Upper lobe of left lung (tissue), 6 donors: ENCODE measurements around the gene SLC38A4. TPM values are rescaled to one million over a fixed set of nuclear protein-coding genes. Genes with fewer than 3 reads are reported as not detected.

Experiments
- ATAC-seq, 2 donors: fragments of 200-7000 bp; cut with Tn5 transposase; one replicate each; pipeline ENCODE4 v1.9.1; 2022; ENCODE audit warnings: mild to moderate bottlenecking in 2 of 2, moderate library complexity in 2 of 2; ENCODE audit not compliant: low FRiP score in 2 of 2
- DNase-seq, 2 donors: peaks; one replicate each; pipeline ENCODE4 v3.0.0-alpha.2; 2019 to 2020
- H3K27ac ChIP-seq, 4 donors: fragments of 200-600 bp; sonication (generic); one replicate each; pipeline ENCODE4 v1.5.1; 2016 to 2019
- H3K27me3 ChIP-seq, 4 donors: fragments of 200-600 bp; sonication (generic); one replicate each; pipeline ENCODE4 v1.5.1; 2017 to 2019
- H3K36me3 ChIP-seq, 4 donors: fragments of 200-600 bp; sonication (generic); one replicate each; pipeline ENCODE4 v1.5.1; 2016 to 2019
- H3K4me1 ChIP-seq, 4 donors: fragments of 200-600 bp; sonication (generic); one replicate each; pipeline ENCODE4 v1.5.1; 2018 to 2019
- H3K4me3 ChIP-seq, 4 donors: fragments of 200-600 bp; sonication (generic); one replicate each; pipeline ENCODE4 v1.5.1; 2017 to 2019; ENCODE audit warnings: mild to moderate bottlenecking in 2 of 4, moderate library complexity in 1 of 4
- H3K9me3 ChIP-seq, 4 donors: fragments of 200-600 bp; sonication (generic); one replicate each; pipeline ENCODE4 v1.5.1; 2018 to 2019
- CTCF ChIP-seq, 6 experiments: fragments of 450-650 bp in 4 of 6; fragments of 200-600 bp in 2 of 6; sonication (generic) in 2 of 6; IDR thresholded peaks; one replicate each; pipeline ENCODE4 v1.5.1; 2016 to 2019; ENCODE audit warnings: antibody characterized with exemption in 6 of 6
- EP300 ChIP-seq, 4 donors: sonication (generic); formaldehyde crosslinking; IDR thresholded peaks; one replicate each; pipeline ENCODE4 v1.5.1; 2017; ENCODE audit warnings: antibody characterized with exemption in 4 of 4, control low read depth in 2 of 4
- POLR2A ChIP-seq, 4 donors: fragments of 450-650 bp; IDR thresholded peaks; one replicate each; pipeline ENCODE4 v1.5.1; 2016 to 2017; ENCODE audit warnings: antibody characterized with exemption in 4 of 4, mild to moderate bottlenecking in 2 of 4
- POLR2AphosphoS5 ChIP-seq, 2 donors: sonication (generic); formaldehyde crosslinking; IDR thresholded peaks; one replicate each; pipeline ENCODE4 v1.5.1; 2017; ENCODE audit warnings: antibody characterized with exemption in 2 of 2
- WGBS, 2 donors: methylation state at CpG; one replicate each; pipeline ENCODE4 v1.1.5; 2017 to 2018; 5-methylcytosine and 5-hydroxymethylcytosine counted together
- total RNA-seq, 6 donors: library from RNA; depleted of rRNA in 4 of 6; stranded (reverse); fragments of >200 nt in 4 of 6; gene quantifications; one replicate each; pipeline versions ENCODE4 v1.1.0 to v1.2.1, GENCODE V29; 2016 to 2021
- donor health status: DM: no; HTN: no; CAD: no; lungs with moderate emphysema.
- donor health status: DM: no; HTN: yes; CAD: no; lungs with severe emphysema.

SLC38A4 gene
- total RNA-seq, 6 donors from 2014 or later: 0.49 to 0.81 (median 0.60) TPM; not detected in 3

- H3K4me1 ChIP-seq: no peaks in the 10 kb centered on the region
- no peak overlapping the region for H3K27ac ChIP-seq
- TF ChIP-seq EP300 (IDR thresholded peaks at IDR 0.05): no peak
- ATAC-seq (no peak), DNase-seq (no peak)
- H3K9me3 ChIP-seq: no peaks in the 10 kb centered on the region
- no peak overlapping the region for H3K4me3 ChIP-seq
- no peaks in the 10 kb centered on the region for H3K36me3 ChIP-seq
- WGBS, 2 donors: 85 to 87% methylated on average over 3 of the region's 3 CpGs
- no peaks in the 10 kb centered on the region for H3K27me3 ChIP-seq
Measured at GRCh38 chr12:46785382-46785781, 40.4 kb downstream of the SLC38A4 start.

- Histone ChIP-seq H3K4me3 (no peak overlapping the region), H3K36me3 (no peaks in the 10 kb centered on the region), H3K27me3 (no peaks in the 10 kb centered on the region), H3K4me1 (no peaks in the 10 kb centered on the region), H3K27ac (no peak overlapping the region), H3K9me3 (no peaks in the 10 kb centered on the region)
- TF ChIP-seq EP300 (IDR thresholded peaks at IDR 0.05) (no peak), CTCF (IDR thresholded peaks at IDR 0.05) (no peak), POLR2A (IDR thresholded peaks at IDR 0.05) (no peak), POLR2AphosphoS5 (IDR thresholded peaks at IDR 0.05) (no peak)
- ATAC-seq (no peak), DNase-seq (no peak)
- WGBS, 2 donors: 64 to 71% methylated on average over 5 of the region's 5 CpGs
Measured at GRCh38 chr12:46783871-46784270, 41.9 kb downstream of the SLC38A4 start.

GRCh38 chr12:46779879-46780278, 45.9 kb downstream of the SLC38A4 start:
- Histone ChIP-seq H3K36me3 (no peaks in the 10 kb centered on the region), H3K27me3 (no peaks in the 10 kb centered on the region), H3K9me3 (no peaks in the 10 kb centered on the region), H3K4me1 (no peaks in the 10 kb centered on the region), H3K27ac (no peak overlapping the region), H3K4me3 (no peak overlapping the region)
- DNase-seq (no peak), ATAC-seq (no peak)
- TF ChIP-seq POLR2A (IDR thresholded peaks at IDR 0.05) (no peak), POLR2AphosphoS5 (IDR thresholded peaks at IDR 0.05) (no peak), EP300 (IDR thresholded peaks at IDR 0.05) (no peak), CTCF (IDR thresholded peaks at IDR 0.05) (no peak)

GRCh38 chr12:46779063-46779462, 46.7 kb downstream of the SLC38A4 start:
- no peak overlapping the region for H3K27ac ChIP-seq
- no peak for DNase-seq
- TF ChIP-seq CTCF (IDR thresholded peaks at IDR 0.05) (no peak), POLR2A (IDR thresholded peaks at IDR 0.05) (no peak), POLR2AphosphoS5 (IDR thresholded peaks at IDR 0.05) (no peak)
- no peaks in the 10 kb centered on the region for H3K4me1 ChIP-seq
- no peaks in the 10 kb centered on the region for H3K27me3 ChIP-seq
- no peaks in the 10 kb centered on the region for H3K9me3 ChIP-seq
- 89 to 100% methylated on average over 1 of the region's 1 CpG for WGBS, 2 donors
- H3K36me3 ChIP-seq: no peaks in the 10 kb centered on the region
- ATAC-seq: no peak
- H3K4me3 ChIP-seq: no peak overlapping the region

- WGBS, 2 donors: 91 to 97% methylated on average over 5 of the region's 5 CpGs
- Histone ChIP-seq H3K9me3 (no peaks in the 10 kb centered on the region), H3K4me3 (no peak overlapping the region), H3K4me1 (no peaks in the 10 kb centered on the region), H3K27me3 (no peaks in the 10 kb centered on the region), H3K27ac (no peak overlapping the region), H3K36me3 (no peaks in the 10 kb centered on the region)
- DNase-seq: no peak
- TF ChIP-seq EP300 (IDR thresholded peaks at IDR 0.05) (no peak), POLR2AphosphoS5 (IDR thresholded peaks at IDR 0.05) (no peak), POLR2A (IDR thresholded peaks at IDR 0.05) (no peak), CTCF (IDR thresholded peaks at IDR 0.05) (no peak)
- no peak for ATAC-seq
Measured at GRCh38 chr12:46778415-46778814, 47.4 kb downstream of the SLC38A4 start.
